WI38 (cell line): ENCODE measurements around the gene LUC7L2.

Source experiments
- H3K4me3 ChIP-seq: 2 replicates; pipeline ENCODE4 v1.5.1; 2011; ENCODE audit warnings: low read depth, mild to moderate bottlenecking, control low read depth, low read length
- CTCF ChIP-seq: IDR thresholded peaks from 2 replicates; pipeline ENCODE4 v1.5.1; 2012; ENCODE audit warnings: low read depth, mild to moderate bottlenecking, control low read depth, low read length

LUC7L2 gene

GRCh38 chr7:139431459-139431858, 71.8 kb downstream of the LUC7L2 start:
- TF ChIP-seq CTCF: no peak
- no peak overlapping the region for H3K4me3 ChIP-seq

GRCh38 chr7:139436806-139437205, 77.1 kb downstream of the LUC7L2 start:
- H3K4me3 ChIP-seq: no peak overlapping the region
- TF ChIP-seq CTCF: no peak

- no peak overlapping the region for H3K4me3 ChIP-seq
- TF ChIP-seq CTCF: no peak
Measured at GRCh38 chr7:139439375-139439774, 79.7 kb downstream of the LUC7L2 start.

GRCh38 chr7:139441961-139442360, 82.3 kb downstream of the LUC7L2 start:
- H3K4me3 ChIP-seq: no peak overlapping the region
- TF ChIP-seq CTCF: no peak

GRCh38 chr7:139446051-139446890, 86.6 kb downstream of the LUC7L2 start:
- TF ChIP-seq CTCF: no peak

GRCh38 chr7:139450851-139451250, 91.2 kb downstream of the LUC7L2 start:
- no peak for TF ChIP-seq CTCF
- H3K4me3 ChIP-seq: no peak overlapping the region

More at GRCh38 chr7:139446051-139446890, 86.6 kb downstream of the LUC7L2 start:
- no peak overlapping the region for H3K4me3 ChIP-seq

- no peak overlapping the region for H3K4me3 ChIP-seq
- no peak for TF ChIP-seq CTCF
Measured at GRCh38 chr7:139451638-139452037, 91.9 kb downstream of the LUC7L2 start.
